GM21825 (cell line): ENCODE data around the gene TMEM9.

Source experiments
- ATAC-seq: cut with Tn5 transposase; IDR thresholded peaks from one replicate; pipeline ENCODE4 v1.9.1; 2021; ENCODE audit warnings: mild to moderate bottlenecking, moderate library complexity; ENCODE audit not compliant: unreplicated experiment

Gene TMEM9

DNA sequence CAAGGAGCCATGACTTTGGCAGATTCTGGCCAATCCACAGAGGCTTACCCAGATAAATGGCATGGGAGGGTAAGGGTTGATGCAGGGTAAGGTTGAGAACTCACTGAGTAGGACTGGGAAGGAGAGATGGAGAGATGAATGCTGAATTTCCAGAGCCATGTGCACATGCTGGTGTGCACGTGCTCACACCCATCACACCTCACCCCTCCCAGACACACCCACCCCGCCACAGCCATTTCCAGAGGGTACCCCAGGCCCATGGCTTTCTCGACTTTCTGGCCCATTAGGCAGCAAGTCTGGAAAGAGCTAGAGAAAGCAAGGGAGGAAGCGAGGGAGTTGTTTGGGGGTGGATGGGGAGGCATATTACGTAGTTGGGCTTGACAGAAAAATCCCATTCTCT is 43.7 kb downstream of the TMEM9 start:
- ATAC-seq = no peak

DNA sequence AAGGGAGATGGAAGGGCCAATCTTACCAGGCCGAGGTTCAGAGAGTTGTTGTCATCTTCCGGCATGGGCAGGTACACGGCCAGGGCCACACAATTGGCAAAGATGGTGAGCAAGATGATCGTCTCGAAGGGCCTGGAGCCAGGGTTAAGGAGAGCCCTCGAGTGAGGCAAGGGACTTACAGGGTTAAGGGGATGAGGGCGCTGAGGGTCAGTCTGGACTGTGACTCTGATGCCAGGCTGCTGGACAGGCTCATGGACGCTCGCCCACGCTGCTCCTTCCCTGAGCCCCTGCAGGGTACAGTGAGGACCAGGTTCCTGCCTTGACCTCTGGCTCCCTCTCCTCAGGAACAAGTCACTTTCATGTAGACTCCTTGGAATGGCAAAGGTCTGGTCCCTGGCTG is 44.1 kb downstream of the TMEM9 start:
- no peak for ATAC-seq

GRCh38 chr1:201109651-201110050 is 44.6 kb downstream of the TMEM9 start:
- ATAC-seq = no peak

GRCh38 chr1:201108614-201109013 is 45.7 kb downstream of the TMEM9 start:
- ATAC-seq = no peak

DNA sequence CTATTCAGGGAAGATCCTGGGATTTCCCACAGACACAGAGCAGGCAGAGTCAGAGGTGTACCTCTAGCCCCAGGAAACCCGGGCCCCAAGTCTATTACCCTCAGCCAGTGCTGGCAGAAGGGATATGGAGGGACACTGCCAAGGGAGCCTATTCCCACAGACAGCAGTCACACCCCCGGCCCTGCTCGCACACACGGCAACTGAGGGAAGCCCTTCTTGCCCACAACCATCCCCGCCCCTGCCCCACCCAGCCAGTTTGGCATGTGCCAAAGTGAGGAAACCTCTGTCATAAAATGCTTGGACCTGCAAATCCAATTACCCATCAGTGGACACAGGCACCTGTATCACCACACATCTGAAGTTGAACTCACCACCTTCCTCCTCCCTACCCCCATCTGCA is 48.6 kb downstream of the TMEM9 start:
- ATAC-seq = no peak

DNA sequence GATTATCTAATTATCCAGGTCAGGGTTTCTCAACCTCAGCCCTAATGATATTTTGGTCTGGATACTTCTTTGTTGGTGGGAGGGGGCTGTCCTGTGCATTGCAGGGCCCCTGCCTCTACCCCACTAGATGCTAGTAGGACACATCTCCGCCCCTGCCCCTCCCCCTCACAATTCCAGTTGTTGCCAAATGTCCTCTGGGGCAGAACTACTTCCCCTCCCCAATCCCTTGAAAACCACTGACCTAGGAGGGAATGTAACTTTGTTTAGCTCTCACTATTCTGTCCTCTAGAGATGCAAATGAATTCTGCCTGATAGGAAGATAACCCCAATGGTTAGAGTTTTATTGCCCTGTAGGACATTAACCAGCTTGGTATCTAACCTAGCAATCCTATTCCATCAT is 50.1 kb downstream of the TMEM9 start:
- ATAC-seq = no peak

- no peak for ATAC-seq
Observed at GRCh38 chr1:201103666-201104065, 50.6 kb downstream of the TMEM9 start.

DNA sequence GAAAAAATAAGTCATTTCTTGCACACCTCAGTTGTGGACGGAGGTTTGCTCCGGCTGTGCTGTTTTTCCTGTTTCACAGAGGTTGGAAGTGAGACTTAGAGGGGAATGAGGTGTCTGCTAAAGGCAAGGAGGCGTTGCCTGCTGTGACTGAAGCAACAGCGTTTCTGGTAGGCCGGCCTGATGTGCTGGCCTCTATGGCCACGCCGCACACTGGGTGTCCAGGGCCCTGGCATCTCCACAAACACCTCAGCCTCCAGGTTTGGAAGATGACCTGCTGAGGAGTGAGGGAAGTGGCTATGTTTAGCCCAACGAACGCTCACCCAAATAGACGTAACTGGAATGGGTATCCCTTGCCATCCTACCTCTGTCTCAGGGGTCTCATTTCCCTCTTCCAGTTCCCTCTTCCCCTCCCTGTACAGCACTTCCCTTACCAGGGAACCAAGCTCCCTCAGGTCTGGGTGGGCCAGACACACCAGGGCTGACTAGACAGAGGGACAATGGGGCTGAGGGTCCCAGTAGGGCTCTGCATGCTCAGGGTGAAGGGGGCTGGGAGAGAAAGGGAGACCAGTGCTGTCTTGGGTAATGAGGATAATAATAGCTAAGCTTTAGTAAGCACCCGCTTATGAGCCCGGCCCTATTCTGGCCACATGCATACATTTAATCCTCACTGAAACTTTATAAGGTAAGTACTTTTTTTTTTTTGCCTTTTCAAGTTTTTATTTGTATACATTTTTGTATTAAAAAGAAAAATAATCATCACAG is 53.9 kb downstream of the TMEM9 start:
- no peak for ATAC-seq

DNA sequence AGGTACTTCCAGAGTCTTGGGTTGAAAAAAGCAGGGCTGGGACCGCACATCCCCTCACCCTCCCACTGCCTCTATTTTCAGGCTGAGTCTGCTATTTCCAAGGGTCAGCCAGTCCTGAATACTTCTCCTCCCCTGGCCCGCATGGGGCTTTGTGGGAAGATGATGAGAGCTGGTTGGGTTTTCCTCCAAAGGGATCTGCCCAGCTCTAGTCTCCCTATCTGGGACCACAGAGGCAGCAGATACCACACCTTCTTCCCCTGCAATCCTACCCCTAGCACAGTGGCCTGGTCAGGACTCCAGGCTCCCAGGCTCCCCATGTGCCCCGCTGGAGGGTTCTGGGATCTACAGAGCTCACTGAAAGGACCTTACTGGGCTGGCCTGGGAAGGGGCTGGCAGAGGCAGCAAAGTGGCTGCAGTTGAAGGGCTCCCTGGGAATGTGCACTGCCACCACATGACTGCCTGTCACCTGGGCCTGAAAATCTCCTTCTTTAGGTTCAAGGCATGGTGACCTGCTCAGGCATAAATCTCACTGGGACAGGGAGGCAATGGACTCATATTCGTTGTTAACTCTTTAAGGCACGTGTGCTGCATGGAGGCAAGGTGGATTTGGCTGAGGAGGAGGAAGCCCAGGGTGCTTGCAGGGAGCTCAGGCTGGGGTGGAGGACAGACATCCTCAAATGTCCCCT is 55.1 kb downstream of the TMEM9 start:
- ATAC-seq = no peak

- no peak for ATAC-seq
Observed at GRCh38 chr1:201096977-201097856, 57.1 kb downstream of the TMEM9 start.

- ATAC-seq = no peak
Observed at GRCh38 chr1:201096041-201096461, 58.2 kb downstream of the TMEM9 start.

- no peak for ATAC-seq
Observed at GRCh38 chr1:201095581-201095980, 58.7 kb downstream of the TMEM9 start.

GRCh38 chr1:201094832-201095231 is 59.4 kb downstream of the TMEM9 start:
- no peak for ATAC-seq

DNA sequence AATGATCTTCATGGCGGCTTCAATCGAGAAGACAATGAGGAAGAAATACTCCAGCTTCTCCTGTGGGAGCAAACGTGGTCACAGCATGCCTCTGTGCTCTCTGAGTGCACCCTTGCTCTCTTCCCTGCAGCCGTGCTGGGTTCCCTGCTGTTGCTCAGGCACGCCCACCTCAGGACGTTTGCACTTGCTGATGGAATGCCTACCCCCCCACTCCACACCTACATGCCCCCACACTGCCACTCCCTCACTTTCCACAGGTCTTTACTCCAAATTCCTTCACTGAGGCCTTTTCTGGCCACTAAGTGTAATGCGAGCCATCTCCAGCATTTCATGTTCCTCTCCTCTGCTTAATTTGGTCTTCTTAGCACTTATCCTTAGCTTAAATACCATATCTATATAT is 60.3 kb downstream of the TMEM9 start:
- no peak for ATAC-seq

- no peak for ATAC-seq
Observed at GRCh38 chr1:201093561-201093960, 60.7 kb downstream of the TMEM9 start.

DNA sequence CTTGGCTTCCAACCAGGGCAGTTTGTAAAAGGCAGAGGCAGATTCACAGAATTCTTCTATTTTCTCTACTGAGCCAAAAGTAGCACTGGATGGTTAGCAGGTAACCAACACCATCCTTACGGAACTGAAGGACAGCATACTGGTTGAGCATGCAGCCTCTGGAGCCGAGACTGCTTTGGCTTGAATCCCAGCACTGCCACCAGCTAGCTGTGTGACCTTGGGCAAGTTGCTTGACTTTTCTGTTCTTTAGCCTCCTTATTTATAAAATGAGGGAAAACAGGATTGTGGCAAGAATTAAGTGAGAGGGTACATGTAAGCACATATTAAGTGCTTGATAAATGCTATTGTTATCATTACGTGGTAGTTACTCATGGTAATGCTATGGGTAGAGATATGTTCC is 61.5 kb downstream of the TMEM9 start:
- no peak for ATAC-seq

- no peak for ATAC-seq
Observed at GRCh38 chr1:201091256-201091655, 63.0 kb downstream of the TMEM9 start.

GRCh38 chr1:201090541-201090940 is 63.7 kb downstream of the TMEM9 start:
- no peak for ATAC-seq

GRCh38 chr1:201089596-201089995 is 64.7 kb downstream of the TMEM9 start:
- ATAC-seq = no peak

DNA sequence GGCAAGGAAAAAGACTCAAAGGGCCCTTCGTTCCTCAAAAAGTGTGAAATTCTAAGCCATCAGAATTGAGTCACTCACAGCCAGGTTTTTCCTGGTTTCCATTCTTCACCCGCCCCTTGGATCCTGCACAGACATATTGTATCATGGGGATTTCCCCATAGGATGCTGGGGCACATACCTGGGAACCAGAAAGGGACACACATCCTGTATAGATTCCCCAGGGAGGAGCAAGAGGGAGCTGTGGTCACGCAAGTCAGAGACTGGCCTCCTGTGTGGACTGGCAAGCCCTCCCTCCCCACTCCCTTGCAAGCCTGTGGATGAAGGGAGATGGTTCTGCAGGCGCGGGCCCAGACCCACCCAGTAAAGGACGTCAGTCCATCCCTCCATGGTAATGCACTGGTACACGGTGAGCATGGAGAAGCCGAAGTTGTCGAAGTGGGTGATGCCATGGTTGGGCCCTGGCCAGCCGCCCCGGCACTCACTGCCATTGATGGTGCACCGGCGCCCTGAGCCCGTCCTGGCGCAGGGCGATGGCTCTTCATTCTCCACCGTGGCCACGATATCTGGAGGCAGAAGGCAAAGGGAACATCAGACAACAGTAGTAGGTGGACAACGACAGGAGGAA is 65.3 kb downstream of the TMEM9 start:
- no peak for ATAC-seq

DNA sequence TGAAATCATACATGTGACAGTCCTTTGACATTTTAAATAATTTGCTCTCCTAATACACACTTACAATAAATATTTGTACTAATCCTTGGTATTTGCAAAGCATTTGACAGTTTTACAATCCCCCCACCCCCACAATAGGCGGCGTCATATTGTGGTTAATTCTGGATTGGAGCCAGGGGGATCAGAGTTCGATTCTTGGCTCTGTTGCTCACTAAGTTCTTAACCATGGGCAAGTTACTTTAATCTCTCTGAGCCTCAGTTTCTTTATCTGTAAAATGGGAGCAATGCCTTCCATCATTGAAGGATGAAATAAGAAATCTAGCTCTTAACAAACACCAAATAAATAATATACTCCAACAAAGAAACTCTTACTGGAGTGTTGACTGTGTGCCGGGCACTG is 65.9 kb downstream of the TMEM9 start:
- no peak for ATAC-seq
